Endothelial cell of hepatic sinusoid (primary cell): Measurements from ENCODE around the gene SUGP1.
"Not testable (repeated sequence)": the region's sequence is repeated elsewhere in the genome, so short reads cannot be mapped to it uniquely, and the experiment has no call there.

ENCODE experiments used
- in situ Hi-C: cut with HindIII; loops from 2 replicates; pipeline ENCODE4 v1.10.0; 2017; ENCODE audit warnings: low sequenced_read_pairs

SUGP1 gene

DNA sequence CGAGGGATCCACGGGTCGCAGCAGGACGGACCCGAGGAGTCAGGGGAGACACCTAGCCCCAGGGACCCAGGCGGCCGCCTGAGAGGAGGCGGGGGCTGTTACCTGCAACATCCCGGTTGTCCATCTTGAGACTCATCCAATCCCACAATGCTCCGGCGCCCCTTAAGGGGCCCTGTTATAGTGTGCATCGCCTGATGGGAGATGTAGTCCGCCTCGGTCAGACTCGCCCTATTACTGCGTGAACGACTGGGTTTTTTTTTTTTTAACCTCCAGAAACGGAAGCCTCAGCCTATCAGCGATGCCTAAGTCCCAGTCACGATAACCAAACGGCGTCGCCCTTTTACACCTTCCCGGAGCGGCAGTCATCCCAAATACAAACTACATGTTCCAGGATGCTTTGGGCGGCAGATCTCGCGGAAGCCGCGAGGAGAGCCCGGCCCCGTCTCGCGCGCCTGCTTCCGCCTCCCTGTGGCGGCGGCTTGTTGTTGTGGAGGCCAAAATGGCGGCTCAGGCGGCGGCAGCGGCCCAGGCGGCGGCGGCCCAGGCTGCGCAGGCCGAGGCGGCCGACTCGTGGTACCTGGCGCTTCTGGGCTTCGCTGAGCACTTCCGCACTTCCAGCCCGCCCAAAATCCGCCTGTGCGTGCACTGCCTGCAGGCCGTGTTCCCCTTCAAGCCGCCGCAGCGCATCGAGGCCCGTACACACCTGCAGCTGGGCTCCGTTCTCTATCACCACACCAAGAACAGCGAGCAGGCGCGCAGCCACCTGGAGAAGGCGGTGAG lies at the start of gene SUGP1, which contains the start of gene MAU2:
SUGP1 (minus strand) TSS at position 149 of the 780 bp plus-strand sequence; CDS start at position 136, 13 bp downstream.
MAU2 (plus strand) TSS at position 469 of the 780 bp plus-strand sequence; CDS start at position 500, 31 bp downstream.
- in situ Hi-C loops = no loop called here

- in situ Hi-C loops = no loop called here
Observed at GRCh38 chr19:19368087-19368486, 47.8 kb upstream of the SUGP1 start.

DNA sequence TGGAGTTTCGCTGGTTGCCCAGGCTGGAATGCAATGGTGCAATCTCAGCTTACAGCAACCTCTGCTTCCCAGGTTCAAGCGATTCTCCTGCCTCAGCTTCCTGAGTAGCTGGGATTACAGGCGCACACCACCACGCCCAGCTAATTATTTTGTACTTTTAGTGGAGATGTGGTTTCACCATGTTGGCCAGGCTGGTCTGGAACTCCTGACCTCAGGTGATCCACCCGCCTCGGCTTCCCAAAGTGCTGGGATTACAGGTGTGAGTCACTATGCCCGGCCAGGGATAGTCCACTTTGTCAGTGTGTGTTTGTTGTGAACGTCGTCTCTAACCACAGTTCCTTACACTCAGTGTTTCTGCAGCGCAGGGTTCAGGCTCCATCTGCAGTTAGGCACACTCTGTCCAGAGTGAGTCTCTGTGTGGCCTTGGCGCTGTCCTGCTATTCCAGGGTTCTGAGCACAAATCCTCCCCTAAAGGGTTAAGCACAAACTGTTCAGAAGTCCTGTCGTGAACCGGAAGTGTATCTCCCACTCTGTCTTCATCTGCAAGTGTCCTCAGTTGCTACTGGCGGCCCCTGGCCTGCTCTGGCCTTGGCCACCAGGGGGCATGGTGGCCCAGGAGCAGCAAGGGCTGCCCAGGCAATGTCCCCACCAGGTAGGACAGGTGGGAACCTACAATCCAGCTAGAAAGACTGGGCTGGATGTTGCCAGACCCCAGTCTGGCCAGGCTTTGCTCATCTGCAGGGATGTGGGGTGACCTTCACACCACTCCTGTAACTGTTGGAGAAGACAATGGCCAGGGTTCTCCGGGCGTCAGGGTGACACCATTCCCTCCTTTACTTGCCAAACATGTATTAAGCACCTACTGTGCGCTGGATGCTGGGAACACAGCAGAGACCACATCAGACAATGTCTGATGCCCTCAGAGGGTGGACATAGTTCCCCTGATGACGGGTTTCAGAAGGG lies 46.4 kb upstream of the SUGP1 start:
- in situ Hi-C loops = no loop called here

GRCh38 chr19:19362075-19362474 lies 41.8 kb upstream of the SUGP1 start:
- in situ Hi-C loops = no loop called here

DNA sequence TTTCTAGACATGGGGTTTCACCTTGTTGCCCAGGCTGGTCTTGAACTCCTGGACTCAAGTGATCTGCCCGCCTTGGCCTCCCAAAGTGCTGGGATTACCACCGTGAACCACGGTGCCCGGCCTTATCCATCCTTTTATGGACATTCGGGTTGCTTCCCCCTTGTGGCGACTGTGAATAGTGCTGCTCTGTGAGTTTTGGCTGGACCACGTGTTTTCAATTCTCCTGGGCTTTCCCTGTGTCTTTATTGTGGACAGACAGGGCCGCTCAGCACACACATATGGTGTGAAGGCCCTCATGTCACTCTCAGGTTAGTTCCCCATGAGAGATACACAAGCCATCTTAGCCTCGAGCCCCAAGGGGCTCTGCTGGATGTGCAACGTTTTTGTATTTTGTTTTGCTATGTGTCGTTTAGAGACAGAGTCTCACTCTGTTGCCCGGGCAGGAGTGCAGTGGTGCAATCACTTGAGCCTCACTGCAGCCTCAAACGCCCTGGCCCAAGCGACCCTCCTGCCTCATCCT lies 40.8 kb upstream of the SUGP1 start:
- in situ Hi-C loops = no loop called here

GRCh38 chr19:19356901-19357566 lies 36.7 kb upstream of the SUGP1 start:
- in situ Hi-C loops = no loop called here

GRCh38 chr19:19356500-19356899 lies 36.2 kb upstream of the SUGP1 start:
- in situ Hi-C loops = no loop called here

- in situ Hi-C loops = no loop called here
Observed at GRCh38 chr19:19355606-19356139, 35.4 kb upstream of the SUGP1 start.

GRCh38 chr19:19354932-19355331 lies 34.6 kb upstream of the SUGP1 start:
- in situ Hi-C loops = no loop called here

DNA sequence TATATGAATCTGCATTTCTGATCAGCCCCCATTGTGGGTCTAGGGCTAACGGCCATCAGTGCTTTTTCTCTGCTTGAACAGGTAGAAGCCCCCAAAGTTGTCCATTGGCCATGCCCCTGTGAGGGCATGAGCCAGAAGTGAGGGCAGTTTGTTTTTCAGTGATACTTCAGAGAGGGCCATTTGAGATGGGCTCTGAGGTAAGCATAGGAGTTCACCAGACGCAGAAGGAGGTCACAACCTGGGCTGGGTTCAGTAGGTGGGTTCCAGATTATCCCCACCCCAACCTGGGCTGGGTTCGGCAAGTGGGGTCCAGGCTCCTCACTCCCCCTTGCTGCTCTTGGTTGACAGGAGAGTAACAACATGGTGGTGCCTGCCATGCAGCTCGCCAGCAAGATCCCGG lies 33.7 kb upstream of the SUGP1 start:
- in situ Hi-C loops = no loop called here

GRCh38 chr19:19352823-19353222 lies 32.5 kb upstream of the SUGP1 start:
- in situ Hi-C loops = no loop called here

DNA sequence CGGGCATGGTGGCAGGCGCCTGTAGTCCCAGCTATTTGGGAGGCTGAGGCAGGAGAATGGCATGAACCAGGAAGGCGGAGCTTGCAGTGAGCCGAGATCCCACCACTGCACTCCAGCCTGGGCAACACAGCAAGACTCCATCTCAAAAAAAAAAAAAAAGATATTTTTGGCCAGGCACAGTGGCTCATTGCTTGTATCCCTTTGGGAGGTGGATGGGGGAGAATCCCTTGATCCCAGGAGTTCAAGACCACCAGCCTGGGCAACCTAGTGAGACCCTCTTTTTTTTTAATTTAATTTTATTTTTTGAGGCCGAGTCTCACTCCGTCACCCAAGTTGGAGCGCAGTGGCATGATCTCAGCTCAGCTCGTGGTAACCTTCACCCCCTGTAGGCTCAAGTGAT lies 30.4 kb upstream of the SUGP1 start:
- in situ Hi-C loops = not testable (repeated sequence)

DNA sequence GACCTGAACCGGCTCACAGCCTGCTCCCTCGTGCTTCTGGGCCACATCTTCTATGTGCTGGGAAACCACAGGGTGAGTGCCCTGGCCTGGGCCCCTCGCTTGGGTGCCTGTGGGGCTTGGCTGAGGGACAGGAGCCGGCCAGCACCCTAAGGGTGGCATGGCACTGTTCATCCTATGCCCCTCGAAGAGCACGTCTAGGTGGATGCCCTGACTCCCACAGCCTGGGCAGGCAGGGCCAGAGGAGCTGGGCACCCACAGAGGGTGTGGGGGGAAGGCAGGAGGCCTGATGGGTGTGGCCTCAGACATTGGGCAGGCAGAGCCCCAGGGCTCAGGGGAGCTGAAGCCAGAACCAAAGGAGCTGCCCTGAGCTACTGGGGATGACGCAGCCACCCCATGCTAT lies 29.1 kb upstream of the SUGP1 start:
- in situ Hi-C loops = no loop called here

DNA sequence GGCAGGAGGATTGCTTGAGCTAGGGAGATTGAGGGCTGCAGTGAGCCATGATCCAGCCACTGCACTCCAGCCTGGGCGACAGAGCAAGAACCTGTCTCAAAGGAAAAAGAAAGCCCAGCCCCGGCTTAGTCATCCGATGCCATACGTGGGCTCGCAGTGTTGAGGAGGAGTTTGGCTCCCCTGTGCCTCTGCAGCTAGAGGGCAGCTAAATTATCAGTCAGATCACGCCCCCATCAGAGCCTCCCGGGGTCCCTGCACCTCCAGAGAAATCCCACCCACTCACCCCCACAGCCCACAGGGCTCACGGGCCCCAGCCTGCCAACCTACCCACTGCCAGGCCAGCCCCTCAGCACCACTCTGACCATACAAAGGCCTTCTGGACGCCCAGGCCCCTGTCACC lies 28.0 kb upstream of the SUGP1 start:
- in situ Hi-C loops = no loop called here

DNA sequence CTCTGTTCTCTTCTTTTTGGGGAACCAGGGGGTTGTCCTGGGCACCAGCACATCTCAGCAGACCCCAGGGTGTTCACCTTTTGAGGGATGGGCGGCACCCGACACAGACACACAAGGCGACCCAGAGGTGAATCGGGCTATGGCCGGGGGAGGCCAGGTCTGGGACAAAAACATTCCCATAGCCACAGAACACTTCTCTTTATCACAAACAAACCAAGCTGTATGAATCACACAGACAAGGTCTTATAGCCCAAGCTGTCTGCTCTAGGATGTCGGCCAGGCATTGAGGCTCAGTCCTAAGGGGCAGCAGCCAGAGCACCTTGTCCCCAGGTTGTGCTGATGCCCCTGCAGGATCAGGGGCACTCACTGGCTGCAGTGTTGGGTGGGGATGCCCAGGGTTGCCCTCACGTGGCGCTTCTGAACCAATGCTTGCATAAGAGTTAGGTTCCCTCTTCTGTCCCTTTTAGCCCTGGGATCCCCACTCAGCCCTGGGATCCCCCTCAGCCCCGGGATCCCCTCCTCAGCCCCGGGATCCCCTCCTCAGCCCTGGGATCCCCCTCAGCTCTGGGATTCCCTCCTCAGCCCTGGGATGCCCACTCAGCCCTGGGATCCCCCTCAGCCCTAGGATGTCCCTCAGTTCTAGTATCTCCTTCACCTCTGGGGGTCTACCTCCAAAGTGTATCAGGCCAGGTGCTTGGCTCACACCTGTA lies 27.2 kb upstream of the SUGP1 start:
- in situ Hi-C loops = no loop called here

- in situ Hi-C loops = no loop called here
Observed at GRCh38 chr19:19345970-19346369, 25.7 kb upstream of the SUGP1 start.

GRCh38 chr19:19345232-19345631 lies 24.9 kb upstream of the SUGP1 start:
- in situ Hi-C loops = no loop called here

DNA sequence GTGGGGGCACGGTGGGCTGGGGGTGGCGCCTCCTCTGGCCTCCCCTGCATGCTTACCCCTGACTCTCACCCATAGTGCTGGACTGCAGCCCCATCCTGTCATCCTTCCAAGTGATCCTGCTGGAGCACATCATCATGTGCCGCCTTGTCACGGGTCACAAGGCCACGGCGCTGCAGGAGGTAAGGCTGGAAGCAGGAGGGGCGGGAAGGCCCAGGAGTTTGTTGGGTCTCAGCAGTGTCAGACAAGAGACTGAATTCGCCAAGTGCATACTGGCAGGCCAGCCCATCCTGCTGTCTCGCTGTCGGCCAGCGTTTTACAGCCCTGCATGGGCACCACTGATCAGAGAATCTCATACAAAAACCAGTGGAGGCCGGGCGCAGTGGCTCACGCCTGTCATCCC lies 23.5 kb upstream of the SUGP1 start:
- in situ Hi-C loops = no loop called here

DNA sequence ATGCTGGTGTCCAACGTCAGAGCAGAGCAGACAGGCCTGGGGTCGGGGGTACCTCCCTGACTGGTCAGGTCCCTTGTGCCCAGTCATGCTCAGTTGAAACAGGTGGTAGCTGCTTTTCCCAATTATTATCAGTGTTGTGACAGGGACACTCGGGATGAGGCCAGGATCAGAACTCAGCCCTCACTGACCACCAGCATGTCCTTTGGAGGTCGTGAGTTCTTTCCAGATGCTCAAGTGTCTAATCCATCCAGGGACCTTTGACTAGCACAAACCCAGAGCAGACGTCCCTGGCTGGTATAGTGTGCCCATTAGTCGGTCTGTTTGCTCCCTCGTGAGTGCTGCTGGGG lies 22.7 kb upstream of the SUGP1 start:
- in situ Hi-C loops = no loop called here
